IPS-18c (cell line): ENCODE measurements around the gene PGAM5.

Experiments
- H3K4me3 ChIP-seq: 2 replicates; pipeline ENCODE4 v1.7.0; 2013; ENCODE audit warnings: low read depth, mild to moderate bottlenecking, low read length, moderate library complexity; ENCODE audit not compliant: insufficient read depth
- H3K9me3 ChIP-seq: one replicate; pipeline ENCODE4 v1.6.1; 2013; ENCODE audit warnings: mild to moderate bottlenecking, low read length, moderate library complexity; ENCODE audit not compliant: control insufficient read depth, insufficient read depth

The PGAM5 gene

DNA sequence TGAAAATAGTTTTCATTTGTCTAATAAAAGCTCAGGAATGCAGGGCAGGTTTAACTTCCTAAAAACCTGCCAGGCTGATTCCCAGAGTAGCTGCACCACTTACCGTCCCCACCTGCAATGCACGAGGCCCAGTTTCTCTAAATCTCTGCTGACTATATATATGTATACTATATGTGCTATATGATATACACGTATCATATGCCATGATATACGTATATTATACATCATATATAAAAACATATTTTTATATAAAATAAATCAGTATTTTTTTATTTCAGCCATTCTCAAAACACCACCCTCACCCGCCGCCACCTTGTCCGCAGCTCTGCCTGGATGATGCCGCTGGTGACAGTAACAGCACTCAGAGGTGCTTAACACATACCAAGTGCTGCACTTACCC lies 48.7 kb downstream of the PGAM5 start:
- H3K9me3 ChIP-seq, result no peaks in the 10 kb centered on the region
- no peak overlapping the region for H3K4me3 ChIP-seq

DNA sequence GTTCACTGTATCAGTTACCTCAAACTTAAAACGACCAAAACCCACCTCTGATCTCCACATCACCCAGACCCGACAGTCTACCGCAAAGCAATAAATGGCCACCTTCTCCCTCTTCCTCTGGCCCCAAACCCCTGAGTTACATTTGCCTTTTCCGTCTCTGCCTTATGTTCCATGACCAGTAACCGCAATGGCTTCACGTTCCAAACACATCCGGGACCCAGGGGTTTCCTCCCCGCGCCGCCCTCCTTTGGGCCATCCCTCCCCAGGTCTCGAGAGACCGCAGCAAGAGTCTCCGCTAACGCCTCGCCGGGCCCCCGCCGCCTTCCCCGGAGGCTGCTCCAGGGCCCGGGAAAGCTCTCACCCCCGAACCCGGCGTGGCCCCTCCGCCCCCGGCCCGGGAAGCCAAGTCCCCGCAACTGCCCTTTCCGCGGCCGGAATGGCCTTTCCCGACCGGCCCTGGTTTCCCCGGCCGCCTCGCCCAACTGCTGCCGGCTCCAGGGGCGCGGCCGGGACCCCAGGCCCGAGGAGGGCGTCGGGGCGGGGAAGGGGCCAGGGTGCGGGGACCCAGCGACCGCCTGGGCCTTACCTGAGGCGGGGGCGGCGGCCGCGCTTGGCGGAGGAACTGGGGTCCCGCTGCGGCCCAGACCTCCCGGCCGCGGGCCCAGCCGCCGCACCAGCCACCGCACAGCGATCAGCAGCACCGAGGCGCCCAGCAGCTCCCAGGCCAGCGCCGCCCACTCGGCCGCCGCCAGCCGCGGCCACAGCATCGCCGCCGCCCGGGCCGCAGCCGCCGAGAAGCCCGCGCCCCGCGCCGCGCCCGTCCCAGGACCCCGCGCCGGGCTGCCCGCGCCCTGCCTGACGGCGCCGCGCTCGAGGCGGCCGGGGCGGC lies 50.6 kb downstream of the PGAM5 start, which contains the start of gene ANKLE2:
Gene ANKLE2 (minus strand): TSS at position 801 of the 889 bp plus-strand sequence. CDS start 34 bp downstream, at position 767.
- H3K4me3 ChIP-seq, result peak within 1 kb of the TSS; percentile 85

GRCh38 chr12:132761921-132762583 lies 51.4 kb downstream of the PGAM5 start:
- Histone ChIP-seq H3K4me3 (peak overlapping the region; percentile 70), H3K9me3 (no peaks in the 10 kb centered on the region)

More for the DNA sequence above, 50.6 kb downstream of the PGAM5 start, which contains the start of gene ANKLE2:
- no peaks in the 10 kb centered on the region for H3K9me3 ChIP-seq

GRCh38 chr12:132764231-132764630 lies 53.6 kb downstream of the PGAM5 start:
- no peaks in the 10 kb centered on the region for H3K9me3 ChIP-seq
- H3K4me3 ChIP-seq, result no peak overlapping the region

DNA sequence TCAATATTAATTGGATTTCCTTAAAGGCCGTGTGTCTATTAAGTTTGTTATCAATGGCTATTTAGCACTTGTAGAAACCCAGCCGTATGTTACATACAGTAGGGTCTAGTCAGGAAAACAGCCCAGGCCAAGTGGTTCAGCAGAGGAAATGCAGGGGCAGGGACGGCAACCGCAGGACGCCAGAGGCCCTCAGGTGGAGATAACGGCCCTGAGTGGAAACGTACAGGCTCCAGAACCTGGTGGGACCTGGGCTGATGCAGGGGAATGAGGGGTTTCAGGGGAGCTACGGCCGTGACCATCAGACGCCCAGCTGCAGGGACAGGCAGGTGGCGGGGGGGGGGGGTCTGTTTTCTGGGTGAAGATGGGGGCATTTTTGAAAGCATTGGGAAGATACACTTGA lies 54.7 kb downstream of the PGAM5 start:
- Histone ChIP-seq H3K9me3 (no peaks in the 10 kb centered on the region), H3K4me3 (no peak overlapping the region)

DNA sequence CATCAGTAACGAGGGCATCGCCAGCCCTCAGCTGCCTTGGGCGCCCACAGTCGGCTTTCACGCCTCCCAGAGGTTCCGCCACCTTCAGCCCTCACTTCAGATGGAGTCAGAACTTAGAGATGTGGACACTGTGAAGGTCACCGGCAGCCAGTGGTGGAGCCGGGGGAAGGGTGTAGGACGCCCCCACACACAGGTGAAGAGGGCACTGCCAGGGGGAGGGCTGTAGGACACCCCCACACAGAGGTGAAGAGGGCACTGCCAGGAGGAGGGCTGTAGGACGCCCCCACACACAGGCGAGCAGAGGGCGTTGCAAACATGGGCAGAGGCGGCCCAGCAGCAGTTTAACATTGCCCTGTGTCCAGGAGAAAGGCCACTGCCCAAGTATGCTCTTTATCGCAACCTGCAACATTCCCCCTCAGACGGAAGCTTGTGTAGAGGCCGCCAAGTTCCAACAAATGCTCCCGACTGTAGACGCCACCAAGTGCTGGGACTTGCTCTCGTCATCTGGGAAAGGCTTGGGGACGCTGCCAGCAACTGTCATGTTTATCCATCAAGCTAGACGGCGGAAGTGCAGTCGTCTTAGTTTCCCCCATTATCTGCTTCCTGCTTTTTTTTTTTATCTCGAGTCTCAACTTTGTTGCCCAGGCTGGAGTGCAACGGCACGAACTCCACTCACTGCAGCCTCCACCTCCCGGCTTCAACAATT lies 55.9 kb downstream of the PGAM5 start:
- H3K9me3 ChIP-seq, result no peaks in the 10 kb centered on the region
- H3K4me3 ChIP-seq, result no peak overlapping the region

DNA sequence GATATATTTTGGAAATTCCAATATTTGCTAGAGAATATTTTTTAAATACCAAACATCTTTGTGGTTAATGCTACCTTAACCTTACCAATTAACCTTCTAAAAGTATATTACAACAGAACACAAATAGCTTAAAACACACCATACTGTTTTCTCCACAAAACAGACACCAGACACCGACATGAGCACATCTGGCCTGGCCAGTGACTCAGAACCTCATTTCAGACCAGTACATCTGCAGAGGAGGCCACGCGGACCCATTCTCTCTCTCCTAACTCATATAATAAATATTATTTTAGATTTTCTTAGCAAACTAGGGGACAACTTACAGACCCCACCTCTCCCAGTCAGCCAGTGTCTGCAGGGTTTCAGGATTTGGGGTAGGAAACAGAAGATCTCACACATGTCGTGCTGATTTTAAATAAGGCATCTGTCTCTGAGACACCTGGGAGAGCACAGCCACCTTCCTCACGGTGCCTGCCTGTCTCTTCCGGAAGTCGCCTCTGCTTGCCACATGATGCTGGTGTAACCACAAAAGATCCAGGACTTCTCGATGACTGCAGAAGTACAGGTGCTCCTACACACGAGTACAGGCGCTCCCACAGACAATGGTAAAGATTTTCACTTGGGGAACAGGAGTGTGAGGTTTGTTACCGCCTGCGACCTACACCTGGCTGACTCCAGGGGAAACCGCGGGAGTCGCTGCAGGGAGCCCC lies 60.6 kb downstream of the PGAM5 start:
- Histone ChIP-seq H3K9me3 (peaks cover 2% of the 10 kb centered on the region), H3K4me3 (no peak overlapping the region)
